Activated naive CD8-positive, alpha-beta T cell treated with anti-CD3 and anti-CD28 coated beads, Interleukin-2, amount 50 U/mL, for 24 hours (primary cell): ENCODE results near the gene GRID1.

Experiments used
- ATAC-seq: fragments of 150-1000 bp; cut with Tn5 transposase; one replicate; pipeline ENCODE4 v1.10.0; 2021
- DNase-seq: peaks from one replicate; pipeline ENCODE4 v3.0.0; 2021
- H3K27ac Mint-ChIP-seq: one replicate; pipeline ENCODE4 v1.8.0; 2021; ENCODE audit warnings: mild to moderate bottlenecking, mixed read lengths
- H3K27me3 Mint-ChIP-seq: one replicate; pipeline ENCODE4 v1.8.0; 2021; ENCODE audit warnings: mixed read lengths
- H3K36me3 Mint-ChIP-seq: one replicate; pipeline ENCODE4 v1.8.0; 2021; ENCODE audit warnings: low read depth, mixed read lengths
- H3K4me1 Mint-ChIP-seq: one replicate; pipeline ENCODE4 v1.8.0; 2021; ENCODE audit warnings: mixed read lengths
- H3K4me3 Mint-ChIP-seq: one replicate; pipeline ENCODE4 v1.8.0; 2021; ENCODE audit warnings: mild to moderate bottlenecking, moderate library complexity, mixed read lengths
- H3K9me3 Mint-ChIP-seq: one replicate; pipeline ENCODE4 v1.8.0; 2021; ENCODE audit warnings: mixed read lengths

GRID1 gene

DNA sequence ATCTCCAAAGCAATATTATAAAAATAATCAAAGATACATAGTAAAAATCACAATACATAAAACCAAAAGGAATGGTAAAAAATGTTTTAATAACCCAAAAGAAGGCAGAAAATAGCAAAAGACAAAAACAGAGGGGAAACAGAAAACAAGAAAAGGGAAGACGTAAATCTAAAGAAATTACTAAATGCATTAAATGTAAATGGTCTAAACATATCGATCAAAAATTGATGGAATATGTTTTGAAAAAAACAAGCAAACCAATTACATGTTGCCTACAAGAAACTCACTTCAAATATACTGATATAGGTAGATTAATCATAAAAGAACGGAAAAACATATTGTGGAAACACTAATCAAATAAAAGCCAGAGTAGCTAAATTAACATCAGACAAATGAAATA lies 369.1 kb downstream of the GRID1 start:
- Mint-ChIP-seq H3K36me3 (no peaks in the 10 kb centered on the region), H3K9me3 (no peaks in the 10 kb centered on the region), H3K27me3 (peaks cover 28% of the 10 kb centered on the region), H3K4me1 (no peaks in the 10 kb centered on the region), H3K4me3 (no peak overlapping the region), H3K27ac (no peak overlapping the region)
- ATAC-seq = no peak
- DNase-seq = no peak

GRCh38 chr10:85995791-85996190 lies 370.8 kb downstream of the GRID1 start:
- ATAC-seq = no peak
- H3K9me3 Mint-ChIP-seq = no peaks in the 10 kb centered on the region
- no peaks in the 10 kb centered on the region for H3K4me1 Mint-ChIP-seq
- peaks cover 25% of the 10 kb centered on the region for H3K27me3 Mint-ChIP-seq
- H3K36me3 Mint-ChIP-seq = no peaks in the 10 kb centered on the region
- H3K4me3 Mint-ChIP-seq = no peak overlapping the region
- DNase-seq = peak; percentile 6
- H3K27ac Mint-ChIP-seq = no peak overlapping the region

- Mint-ChIP-seq H3K9me3 (no peaks in the 10 kb centered on the region), H3K36me3 (no peaks in the 10 kb centered on the region), H3K27me3 (peaks cover 26% of the 10 kb centered on the region), H3K4me1 (no peaks in the 10 kb centered on the region), H3K27ac (no peak overlapping the region), H3K4me3 (no peak overlapping the region)
- ATAC-seq (no peak), DNase-seq (no peak)
Measured at GRCh38 chr10:85993840-85994507, 372.6 kb downstream of the GRID1 start.

DNA sequence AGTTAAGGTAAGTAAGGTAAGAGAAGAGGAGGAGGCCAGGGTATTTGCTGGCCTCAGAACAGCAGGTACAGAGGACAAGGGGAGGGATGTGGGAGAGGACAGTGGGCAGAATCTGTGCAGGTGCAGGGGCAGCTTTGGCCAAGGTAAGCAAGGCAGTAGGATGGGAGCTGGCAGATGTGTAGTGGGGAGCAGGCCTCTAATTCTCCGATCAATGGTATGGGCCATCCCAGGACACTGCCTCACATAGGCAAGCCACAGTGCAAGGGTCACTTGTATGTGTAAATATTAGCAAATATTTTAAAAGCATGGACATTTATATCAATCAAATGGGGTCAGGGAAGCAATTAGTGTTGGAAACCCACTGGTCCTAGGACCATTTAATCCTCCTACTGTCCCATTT lies 373.5 kb downstream of the GRID1 start:
- Mint-ChIP-seq H3K4me1 (no peaks in the 10 kb centered on the region), H3K9me3 (no peaks in the 10 kb centered on the region)

GRCh38 chr10:85992324-85992723 lies 374.3 kb downstream of the GRID1 start:
- peaks cover 39% of the 10 kb centered on the region for H3K27me3 Mint-ChIP-seq
- no peak overlapping the region for H3K4me3 Mint-ChIP-seq
- H3K36me3 Mint-ChIP-seq = no peaks in the 10 kb centered on the region
- DNase-seq = no peak
- ATAC-seq = no peak
- H3K27ac Mint-ChIP-seq = no peak overlapping the region
- H3K9me3 Mint-ChIP-seq = no peaks in the 10 kb centered on the region
- no peaks in the 10 kb centered on the region for H3K4me1 Mint-ChIP-seq

More for the DNA sequence above, 373.5 kb downstream of the GRID1 start:
- no peak overlapping the region for H3K27ac Mint-ChIP-seq
- no peaks in the 10 kb centered on the region for H3K36me3 Mint-ChIP-seq
- peaks cover 33% of the 10 kb centered on the region for H3K27me3 Mint-ChIP-seq
- DNase-seq = no peak
- no peak for ATAC-seq
- no peak overlapping the region for H3K4me3 Mint-ChIP-seq

DNA sequence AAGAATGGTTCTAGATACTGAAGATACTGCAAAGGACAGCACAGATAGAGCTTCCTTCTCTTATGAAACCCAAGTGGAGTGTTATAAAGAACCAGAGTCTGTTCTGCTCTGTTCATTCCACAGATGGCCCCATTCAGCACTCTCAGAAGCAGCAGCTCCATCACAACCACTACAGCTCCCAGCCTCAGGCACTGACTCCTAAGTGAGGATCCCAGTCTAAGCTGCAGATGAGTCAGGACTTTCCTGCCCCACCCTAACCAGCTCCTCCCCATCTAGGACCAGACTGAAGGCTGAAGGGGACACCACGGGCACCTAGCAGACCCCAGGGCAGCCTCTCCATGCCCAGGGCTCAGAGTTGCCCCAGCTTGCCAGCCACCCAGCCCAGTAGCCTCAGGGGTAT lies 379.8 kb downstream of the GRID1 start:
- DNase-seq (no peak), ATAC-seq (no peak)
- H3K36me3 Mint-ChIP-seq = no peaks in the 10 kb centered on the region
- H3K9me3 Mint-ChIP-seq = no peaks in the 10 kb centered on the region
- no peak overlapping the region for H3K27ac Mint-ChIP-seq
- H3K4me1 Mint-ChIP-seq = no peaks in the 10 kb centered on the region
- peaks cover 16% of the 10 kb centered on the region for H3K27me3 Mint-ChIP-seq
- H3K4me3 Mint-ChIP-seq = no peak overlapping the region

DNA sequence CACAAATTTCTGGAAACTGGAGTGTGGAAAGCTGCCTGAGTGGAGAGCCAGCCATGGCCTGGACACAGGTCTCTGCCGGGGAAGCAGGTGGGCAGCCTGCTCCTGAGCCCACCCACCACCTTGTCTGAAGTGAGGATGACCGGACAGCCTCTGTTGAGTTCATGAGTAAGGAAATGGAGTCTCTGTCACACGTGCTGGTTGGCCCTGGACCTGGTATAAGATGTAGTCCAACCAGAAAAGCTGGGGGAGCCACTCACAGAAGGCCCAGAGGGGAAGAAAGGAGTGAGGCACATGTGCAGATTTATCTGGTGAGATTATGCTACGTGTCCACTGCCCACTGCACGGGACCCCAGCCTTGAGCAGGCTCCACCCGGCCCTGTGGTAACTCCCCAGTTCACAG lies 383.5 kb downstream of the GRID1 start:
- Mint-ChIP-seq H3K4me3 (no peak overlapping the region), H3K4me1 (no peaks in the 10 kb centered on the region), H3K27me3 (peaks cover 10% of the 10 kb centered on the region), H3K27ac (no peak overlapping the region), H3K36me3 (no peaks in the 10 kb centered on the region), H3K9me3 (no peaks in the 10 kb centered on the region)
- ATAC-seq (no peak), DNase-seq (no peak)

- DNase-seq (no peak), ATAC-seq (no peak)
- Mint-ChIP-seq H3K4me3 (no peak overlapping the region), H3K36me3 (no peaks in the 10 kb centered on the region), H3K9me3 (no peaks in the 10 kb centered on the region), H3K27me3 (peaks cover 4% of the 10 kb centered on the region), H3K4me1 (no peaks in the 10 kb centered on the region), H3K27ac (no peak overlapping the region)
Measured at GRCh38 chr10:85979598-85979997, 387.0 kb downstream of the GRID1 start.

DNA sequence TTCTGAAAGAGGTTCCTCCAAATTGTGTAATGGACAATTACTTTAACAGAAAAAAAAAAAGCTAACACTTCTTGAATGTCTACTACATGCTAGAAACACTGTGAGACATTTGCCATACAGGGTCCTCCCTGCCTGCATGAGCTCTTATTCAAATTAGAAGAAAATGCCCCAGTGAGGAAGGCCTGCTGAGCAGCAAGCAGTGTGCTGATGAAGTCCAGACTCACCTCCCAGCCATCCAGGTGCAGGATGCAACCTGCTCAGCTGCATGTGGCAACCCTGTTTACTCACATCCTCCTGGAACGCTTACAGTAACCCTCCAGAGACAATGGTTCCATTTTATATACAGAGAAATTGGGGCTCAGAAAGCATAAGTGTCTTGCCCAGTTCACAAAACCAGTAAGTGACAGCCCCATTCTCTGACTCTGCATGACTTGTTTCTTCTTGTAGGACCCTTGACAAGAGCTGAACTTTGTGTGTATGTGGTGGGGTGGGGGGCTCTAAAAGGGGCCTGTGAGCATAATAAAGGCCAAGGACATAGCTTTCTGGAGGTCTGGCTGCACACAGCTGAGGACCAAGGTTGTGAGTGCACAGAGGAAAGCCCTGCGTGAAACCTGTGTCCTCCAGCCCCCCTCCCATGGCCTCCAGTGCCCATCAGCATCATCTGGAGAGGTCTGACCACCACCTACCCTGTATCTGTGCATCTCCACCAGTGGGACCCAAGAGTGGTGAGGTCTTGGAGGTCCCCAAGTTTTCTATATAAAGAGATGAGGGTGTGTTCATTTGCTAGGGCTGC lies 387.8 kb downstream of the GRID1 start:
- H3K27me3 Mint-ChIP-seq = peaks cover 4% of the 10 kb centered on the region
- no peaks in the 10 kb centered on the region for H3K36me3 Mint-ChIP-seq
- DNase-seq = no peak
- no peak for ATAC-seq
- H3K4me1 Mint-ChIP-seq = no peaks in the 10 kb centered on the region
- no peak overlapping the region for H3K27ac Mint-ChIP-seq
- no peak overlapping the region for H3K4me3 Mint-ChIP-seq
- no peaks in the 10 kb centered on the region for H3K9me3 Mint-ChIP-seq

- DNase-seq (no peak), ATAC-seq (no peak)
- H3K9me3 Mint-ChIP-seq = no peaks in the 10 kb centered on the region
- no peak overlapping the region for H3K4me3 Mint-ChIP-seq
- no peaks in the 10 kb centered on the region for H3K4me1 Mint-ChIP-seq
- H3K27me3 Mint-ChIP-seq = peaks cover 4% of the 10 kb centered on the region
- H3K27ac Mint-ChIP-seq = no peak overlapping the region
- H3K36me3 Mint-ChIP-seq = no peaks in the 10 kb centered on the region
Measured at GRCh38 chr10:85977642-85978041, 389.0 kb downstream of the GRID1 start.

DNA sequence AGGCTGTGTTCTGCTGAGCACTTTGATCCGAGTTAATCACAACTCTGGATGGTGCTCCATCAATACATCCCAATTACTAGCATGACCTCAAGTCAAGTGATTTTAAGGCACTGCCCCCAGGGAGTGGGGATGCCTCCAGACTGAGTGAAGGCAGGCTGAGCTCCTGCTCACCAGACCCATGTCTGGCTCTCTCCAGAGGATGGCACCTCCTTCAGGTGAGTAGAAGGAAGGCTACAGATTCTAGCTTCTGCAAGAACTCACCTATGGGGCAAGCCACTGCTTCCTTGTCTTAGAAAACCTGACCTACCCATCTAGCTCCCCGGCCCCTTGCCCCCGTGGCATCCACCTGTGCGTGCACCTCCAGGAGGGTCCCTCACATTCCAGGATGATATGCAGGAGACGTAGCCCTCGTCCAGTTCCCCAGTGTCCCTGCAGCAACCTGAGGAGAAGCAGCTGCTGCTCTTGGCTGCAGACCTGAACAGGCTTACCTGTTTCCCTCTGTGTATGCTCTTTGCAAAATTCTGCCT lies 390.3 kb downstream of the GRID1 start:
- no peak for ATAC-seq
- Mint-ChIP-seq H3K4me1 (no peaks in the 10 kb centered on the region), H3K4me3 (no peak overlapping the region), H3K27ac (no peak overlapping the region), H3K27me3 (no peaks in the 10 kb centered on the region), H3K36me3 (no peaks in the 10 kb centered on the region), H3K9me3 (no peaks in the 10 kb centered on the region)
- DNase-seq = no peak

DNA sequence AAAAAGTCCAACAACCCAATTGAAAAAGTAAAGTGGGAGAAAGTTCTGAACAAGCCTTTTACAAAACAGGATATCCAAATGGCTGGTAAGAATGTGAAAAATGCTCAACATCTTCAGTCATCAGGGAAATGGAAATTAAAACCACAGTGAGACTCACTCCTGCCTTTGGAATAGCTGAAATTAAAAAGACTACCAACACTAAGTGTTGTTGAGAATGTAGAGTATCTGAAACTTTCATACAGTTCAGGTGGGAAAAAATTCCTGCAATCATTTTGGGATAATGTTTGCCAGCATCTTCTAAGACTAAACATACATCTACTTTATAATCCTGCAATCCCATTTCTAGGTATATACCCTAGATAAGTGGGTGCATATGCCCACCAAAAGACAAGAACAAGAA lies 395.1 kb downstream of the GRID1 start:
- no peaks in the 10 kb centered on the region for H3K4me1 Mint-ChIP-seq
- H3K36me3 Mint-ChIP-seq = no peaks in the 10 kb centered on the region
- DNase-seq (no peak), ATAC-seq (no peak)
- no peak overlapping the region for H3K4me3 Mint-ChIP-seq
- H3K27me3 Mint-ChIP-seq = no peaks in the 10 kb centered on the region
- no peak overlapping the region for H3K27ac Mint-ChIP-seq
- H3K9me3 Mint-ChIP-seq = peaks cover 8% of the 10 kb centered on the region

DNA sequence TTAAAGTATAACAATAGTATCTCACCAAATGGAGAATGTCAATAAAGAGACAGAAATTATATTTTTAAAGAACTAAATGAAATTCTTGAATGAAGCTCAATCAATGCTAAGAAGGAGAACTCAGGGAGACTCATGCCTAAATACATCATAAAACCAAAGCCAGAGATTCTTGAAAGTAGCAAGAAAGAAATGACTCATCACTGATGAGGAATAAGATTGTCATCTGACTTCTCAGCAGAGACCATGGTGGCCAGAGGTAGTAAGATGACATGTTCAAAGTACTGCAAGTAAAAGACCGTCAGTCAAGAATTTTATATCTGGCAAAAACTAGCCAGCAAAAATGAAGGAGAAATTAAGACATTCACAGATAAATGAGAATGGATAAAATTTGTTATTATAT lies 399.0 kb downstream of the GRID1 start:
- peak; percentile 63 for ATAC-seq
- Mint-ChIP-seq H3K27me3 (peaks cover 18% of the 10 kb centered on the region), H3K4me3 (no peak overlapping the region), H3K36me3 (peaks cover 4% of the 10 kb centered on the region), H3K27ac (no peak overlapping the region), H3K4me1 (no peaks in the 10 kb centered on the region), H3K9me3 (peaks cover 29% of the 10 kb centered on the region)
- no peak for DNase-seq

- Mint-ChIP-seq H3K27ac (no peak overlapping the region), H3K4me3 (no peak overlapping the region), H3K4me1 (no peaks in the 10 kb centered on the region), H3K27me3 (peaks cover 27% of the 10 kb centered on the region), H3K9me3 (peaks cover 21% of the 10 kb centered on the region), H3K36me3 (peaks cover 4% of the 10 kb centered on the region)
- no peak for ATAC-seq
- no peak for DNase-seq
Measured at GRCh38 chr10:85961479-85962067, 405.0 kb downstream of the GRID1 start.

GRCh38 chr10:85961073-85961472 lies 405.5 kb downstream of the GRID1 start:
- peaks cover 21% of the 10 kb centered on the region for H3K9me3 Mint-ChIP-seq
- H3K4me3 Mint-ChIP-seq = no peak overlapping the region
- ATAC-seq = no peak
- H3K27ac Mint-ChIP-seq = no peak overlapping the region
- DNase-seq = no peak
- H3K27me3 Mint-ChIP-seq = peaks cover 27% of the 10 kb centered on the region
- peaks cover 4% of the 10 kb centered on the region for H3K36me3 Mint-ChIP-seq
- no peaks in the 10 kb centered on the region for H3K4me1 Mint-ChIP-seq
